Heart left ventricle (tissue), 16 donors: ENCODE data around the gene PARD3. TPM values are rescaled to one million over a fixed set of nuclear protein-coding genes. Genes with fewer than 3 reads are reported as not detected.

Experiments
- ATAC-seq, 4 donors: fragments of 200-7000 bp; cut with Tn5 transposase; one replicate each; pipeline ENCODE4 v1.9.1; 2020 to 2022; ENCODE audit warnings: moderate library complexity in 4 of 4, mild to moderate bottlenecking in 3 of 4, moderate number of reproducible peaks in 1 of 4
- DNase-seq, 5 donors: peaks; one replicate each; pipeline ENCODE4 v3.0.0-alpha.2; 2020
- H3K27ac ChIP-seq, 12 donors: fragments of 200-600 bp; sonication (generic) in 4 of 12; one replicate each; pipeline versions ENCODE4 v1.5.0 to v1.8.0; 2016 to 2022; ENCODE audit warnings: mild to moderate bottlenecking in 2 of 12
- H3K27me3 ChIP-seq, 9 donors: fragments of 200-600 bp; sonication (generic) in 2 of 9; one replicate each; pipeline versions ENCODE4 v1.5.1 to v1.8.0; 2016 to 2022; ENCODE audit warnings: mild to moderate bottlenecking in 3 of 9
- H3K36me3 ChIP-seq, 9 donors: fragments of 200-600 bp; sonication (generic) in 2 of 9; one replicate each; pipeline versions ENCODE4 v1.5.0 to v1.8.0; 2018 to 2022; ENCODE audit warnings: mild to moderate bottlenecking in 2 of 9
- H3K4me1 ChIP-seq, 12 donors: fragments of 200-600 bp; sonication (generic) in 4 of 12; one replicate each; pipeline versions ENCODE4 v1.5.0 to v1.8.0; 2016 to 2022; ENCODE audit warnings: mild to moderate bottlenecking in 3 of 12
- H3K4me3 ChIP-seq, 12 donors: fragments of 200-600 bp; sonication (generic) in 4 of 12; one replicate each; pipeline versions ENCODE4 v1.5.0 to v1.8.0; 2017 to 2022; ENCODE audit warnings: mild to moderate bottlenecking in 9 of 12, moderate library complexity in 4 of 12
- H3K9me3 ChIP-seq, 12 donors: fragments of 200-600 bp; sonication (generic) in 4 of 12; one replicate each; pipeline versions ENCODE4 v1.5.0 to v1.8.0; 2016 to 2022; ENCODE audit warnings: mild to moderate bottlenecking in 1 of 12
- POLR2A ChIP-seq, 2 donors: fragments of 450-650 bp; IDR thresholded peaks; one replicate each; pipeline ENCODE4 v1.6.1; 2017; ENCODE audit warnings: antibody characterized with exemption in 2 of 2, mild to moderate bottlenecking in 2 of 2, moderate library complexity in 2 of 2
- WGBS, 4 donors: extraction: QIAGEN DNeasy Blood & Tissue Kit in 2 of 4; methylation state at CpG; one replicate each; pipeline versions ENCODE4 v1.1.5 to v1.1.7; 2013 to 2018; 5-methylcytosine and 5-hydroxymethylcytosine counted together
- intact Hi-C, 10 donors: fragments of 100-400 bp; cut with DNase I; formaldehyde crosslinking; loops; one replicate each; pipeline versions ENCODE4 v1.11.1 to v1.14.2; 2022
- polyA plus RNA-seq, 2 donors: library from polyadenylated mRNA; stranded (reverse); fragments of 200-250 nt; gene quantifications; one replicate each; pipeline ENCODE4 v1.2.3, GENCODE V29; 2013
- total RNA-seq, 9 donors: library from RNA; depleted of rRNA in 2 of 9; stranded (reverse); fragments of >200 nt in 2 of 9; fragmentation: NEBNext Ultra II Directional in 3 of 9; extraction: Animal tissue kit (Norgen Biotek cat#: 25700) in 3 of 9; gene quantifications; one replicate each; pipeline versions ENCODE4 v1.1.0 to v1.2.4, GENCODE V29; 2016 to 2023
- TF ChIP-seq, protein P1 (sequence below), 12 donors: fragments of 200-600 bp; sonication (generic) in 4 of 12; IDR thresholded peaks; one replicate each; pipeline versions ENCODE4 v1.5.0 to v1.8.0; 2018 to 2022; ENCODE audit warnings: antibody characterized with exemption in 12 of 12, mild to moderate bottlenecking in 5 of 12
- donor health status: ischemic (EF 13 %, LVEDD 7.1; RV severe dilation, severe dysfunction).
- donor health status: healthy with polysubstance abuse.
- donor health status: DM: no; HTN: yes; CAD: no.
- donor health status: DM: no; HTN: no; CAD: no.
- donor health status: ischemic (EF 25% LVEDD 6.9; RV normal size, moderate dysfunction).
- donor health status: ischemic (EF 25% LVEDD 5.7; RV mildly dilated, moderate dysfunction).
- donor health status: healthy.
- donor health status: DM: yes; HTN: yes; CAD: no.
- donor health status: ischemic (EF 35%, LVEDD 5.7; RV mildly dilated, moderate dysfunction).
- donor health status: nonischemic (EF 11% LVEDD 7.7; RV severe dilation, severe dysfunction).
- donor health status: DM: yes; HTN: yes; CAD: no.
- donor health status: PGD.
- donor health status: ischemic (EF 29% LVEDD 5.4; RV normal size, mild dysfunction).
- donor health status: nonischemic (EF 23%, LVEDD 6.1; RV moderate dilation, normal function).

Gene PARD3
- total and polyA plus RNA-seq, 11 donors: 24.8 to 69.7 (median 33.1) TPM

DNA sequence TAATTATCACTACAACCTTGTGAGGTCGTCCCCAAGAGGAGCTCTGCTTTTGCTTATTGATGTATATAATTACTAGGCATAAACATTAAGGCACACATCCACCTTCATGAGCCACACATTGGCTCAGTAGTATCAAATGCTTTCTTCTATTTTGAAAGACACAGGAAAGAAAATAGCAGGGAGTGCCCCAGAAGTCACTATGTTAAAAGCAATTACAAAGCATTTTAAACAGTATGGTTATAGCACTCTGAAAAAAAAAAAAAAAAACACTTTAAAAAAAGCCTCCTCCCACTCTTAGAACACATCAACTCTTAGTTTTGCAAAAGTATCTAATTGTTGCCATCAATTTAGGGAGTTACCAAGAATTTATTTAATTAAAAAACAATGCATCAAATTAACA, 474.2 kb downstream of the PARD3 start:
- intact Hi-C loops: no loop called here
- Histone ChIP-seq H3K36me3 (peaks cover 0 to 3% (median 0%) of the 10 kb centered on the region in 9 donors), H3K27ac (no peak overlapping the region), H3K9me3 (no peaks in the 10 kb centered on the region), H3K27me3 (no peaks in the 10 kb centered on the region), H3K4me1 (peaks cover 0 to 23% (median 1%) of the 10 kb centered on the region in 12 donors), H3K4me3 (peak overlapping the region in 1 of 12 donors; percentile 35)
- ATAC-seq: no peak
- no peak for TF ChIP-seq POLR2A (IDR thresholded peaks at IDR 0.05)
- TF ChIP-seq, protein P1, sequence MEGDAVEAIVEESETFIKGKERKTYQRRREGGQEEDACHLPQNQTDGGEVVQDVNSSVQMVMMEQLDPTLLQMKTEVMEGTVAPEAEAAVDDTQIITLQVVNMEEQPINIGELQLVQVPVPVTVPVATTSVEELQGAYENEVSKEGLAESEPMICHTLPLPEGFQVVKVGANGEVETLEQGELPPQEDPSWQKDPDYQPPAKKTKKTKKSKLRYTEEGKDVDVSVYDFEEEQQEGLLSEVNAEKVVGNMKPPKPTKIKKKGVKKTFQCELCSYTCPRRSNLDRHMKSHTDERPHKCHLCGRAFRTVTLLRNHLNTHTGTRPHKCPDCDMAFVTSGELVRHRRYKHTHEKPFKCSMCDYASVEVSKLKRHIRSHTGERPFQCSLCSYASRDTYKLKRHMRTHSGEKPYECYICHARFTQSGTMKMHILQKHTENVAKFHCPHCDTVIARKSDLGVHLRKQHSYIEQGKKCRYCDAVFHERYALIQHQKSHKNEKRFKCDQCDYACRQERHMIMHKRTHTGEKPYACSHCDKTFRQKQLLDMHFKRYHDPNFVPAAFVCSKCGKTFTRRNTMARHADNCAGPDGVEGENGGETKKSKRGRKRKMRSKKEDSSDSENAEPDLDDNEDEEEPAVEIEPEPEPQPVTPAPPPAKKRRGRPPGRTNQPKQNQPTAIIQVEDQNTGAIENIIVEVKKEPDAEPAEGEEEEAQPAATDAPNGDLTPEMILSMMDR (IDR thresholded peaks at IDR 0.05): no peak
- no peak for DNase-seq
- WGBS, 4 donors: 57 to 85% (median 74%) methylated on average over 1 of the region's 1 CpG

DNA sequence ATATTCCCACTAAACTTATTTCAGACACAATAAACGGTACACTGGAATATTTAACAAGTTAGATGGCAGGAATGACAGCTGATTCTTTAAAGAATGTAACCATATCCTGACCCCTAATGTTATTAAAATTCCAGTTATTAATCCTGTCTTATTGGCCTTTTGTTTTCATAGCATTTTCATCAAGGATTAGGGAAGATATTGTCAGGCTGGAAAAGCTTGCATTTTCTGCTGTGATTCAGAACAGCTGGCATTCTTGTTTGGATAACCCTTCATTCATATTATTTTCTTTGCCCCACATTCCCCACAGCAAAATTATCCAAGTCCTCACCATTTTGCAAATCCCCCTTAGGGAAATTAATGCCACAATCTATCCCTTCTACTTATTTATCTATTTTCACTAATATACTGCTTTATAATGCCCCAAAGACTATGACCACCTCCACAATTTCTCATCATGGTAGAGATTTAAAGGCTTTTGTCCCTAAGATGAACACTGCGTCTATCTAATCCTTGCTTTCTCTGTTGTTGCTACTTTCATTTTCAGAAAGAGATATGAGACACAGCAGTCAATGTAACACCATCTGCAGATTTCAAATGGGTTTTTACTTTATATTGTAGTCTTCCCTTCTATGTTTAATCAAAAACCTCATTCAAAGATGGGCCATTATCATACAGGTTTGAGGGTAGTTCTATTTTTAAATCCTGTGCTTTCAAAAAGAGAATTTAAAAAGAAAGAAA, 475.1 kb downstream of the PARD3 start:
- Histone ChIP-seq H3K4me1 (peaks cover 0 to 23% (median 1%) of the 10 kb centered on the region in 12 donors), H3K36me3 (peaks cover 0 to 7% (median 0%) of the 10 kb centered on the region in 9 donors), H3K9me3 (no peaks in the 10 kb centered on the region), H3K4me3 (peak overlapping the region in 2 of 12 donors; percentile 11 to 35), H3K27me3 (no peaks in the 10 kb centered on the region), H3K27ac (peak overlapping the region in 2 of 12 donors; percentile 4 to 5)
- TF ChIP-seq, protein P1 (IDR thresholded peaks at IDR 0.05): no peak
- no peak for TF ChIP-seq POLR2A (IDR thresholded peaks at IDR 0.05)
- DNase-seq: no peak
- 71 to 81% (median 75%) methylated on average over 2 of the region's 2 CpGs for WGBS, 4 donors
- no peak for ATAC-seq
- intact Hi-C loops: no loop called here

DNA sequence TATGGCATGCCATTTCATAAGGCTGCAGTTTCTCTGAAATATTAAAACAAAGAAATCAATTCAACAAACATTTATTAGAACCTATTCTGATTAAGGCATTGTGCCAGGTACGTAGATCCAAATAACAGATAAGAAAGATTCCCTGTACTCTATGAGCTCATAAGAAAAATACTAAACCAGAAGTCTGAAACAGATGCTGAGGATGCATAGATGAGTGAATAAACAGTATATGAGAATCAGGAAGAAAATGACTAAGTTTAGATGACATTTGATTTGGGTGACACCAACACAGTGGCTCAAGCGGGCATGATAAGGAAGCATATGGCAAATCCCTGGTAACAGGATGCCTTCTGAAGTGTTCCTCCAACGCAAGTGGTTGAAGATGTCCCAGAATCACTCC, 477.2 kb downstream of the PARD3 start:
- Histone ChIP-seq H3K36me3 (peaks cover 0 to 7% (median 0%) of the 10 kb centered on the region in 9 donors), H3K27ac (no peak overlapping the region), H3K27me3 (no peaks in the 10 kb centered on the region), H3K9me3 (no peaks in the 10 kb centered on the region), H3K4me3 (no peak overlapping the region), H3K4me1 (peaks cover 0 to 23% (median 0%) of the 10 kb centered on the region in 12 donors)
- TF ChIP-seq, protein P1 (IDR thresholded peaks at IDR 0.05): no peak
- no peak for TF ChIP-seq POLR2A (IDR thresholded peaks at IDR 0.05)
- 65 to 95% (median 74%) methylated on average over 3 of the region's 3 CpGs for WGBS, 4 donors
- DNase-seq (no peak), ATAC-seq (no peak)
- intact Hi-C loops: no loop called here

DNA sequence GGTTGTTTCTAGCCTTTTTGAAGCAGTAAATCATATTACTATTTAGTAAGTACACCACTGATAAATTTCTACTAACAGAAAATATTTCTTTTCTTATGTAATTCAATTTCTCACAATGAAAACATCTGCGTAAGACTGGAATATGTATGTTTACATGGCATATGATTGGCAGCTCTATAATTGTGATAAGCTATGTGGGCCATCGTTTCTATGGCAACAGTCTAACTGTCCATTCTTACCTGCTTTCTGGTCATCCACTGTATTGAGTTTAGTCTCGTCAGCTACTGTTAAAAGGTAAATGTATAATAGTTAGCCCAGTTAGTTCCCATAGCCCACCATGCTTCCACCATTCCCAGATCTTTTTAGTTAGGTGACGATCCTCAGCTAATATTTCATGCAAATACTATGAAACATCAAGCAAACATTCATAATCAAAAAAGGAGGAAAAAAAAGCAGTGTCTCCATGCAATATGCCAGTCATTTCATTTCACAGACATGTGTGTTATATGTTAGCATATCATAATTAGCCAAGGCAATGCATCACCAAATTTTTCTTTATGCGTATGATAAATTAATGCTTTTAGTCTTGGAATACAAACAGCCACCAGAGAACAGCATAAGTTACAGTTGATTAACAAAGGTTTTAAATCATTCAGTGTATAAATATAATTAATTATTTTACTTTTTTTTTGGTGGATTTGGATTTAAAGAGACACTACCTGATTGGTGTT, 479.0 kb downstream of the PARD3 start:
- WGBS, 4 donors: 95 to 98% (median 97%) methylated on average over 5 of the region's 5 CpGs
- no peak for TF ChIP-seq POLR2A (IDR thresholded peaks at IDR 0.05)
- TF ChIP-seq, protein P1 (IDR thresholded peaks at IDR 0.05): no peak
- Histone ChIP-seq H3K4me1 (peaks cover 0 to 15% (median 0%) of the 10 kb centered on the region in 12 donors), H3K9me3 (no peaks in the 10 kb centered on the region), H3K4me3 (no peak overlapping the region), H3K27ac (no peak overlapping the region), H3K36me3 (peaks cover 0 to 7% (median 0%) of the 10 kb centered on the region in 9 donors), H3K27me3 (no peaks in the 10 kb centered on the region)
- no peak for ATAC-seq
- no peak for DNase-seq
- intact Hi-C loops: no loop called here
